K562 (cell line): ENCODE results near the gene CENPU. TPM values are rescaled to one million over a fixed set of nuclear protein-coding genes. Genes with fewer than 3 reads are reported as not detected.

Experiments used
- CREM ChIP-seq: IDR thresholded peaks from 2 replicates; pipeline ENCODE4 v1.6.1; 2014; ENCODE audit warnings: antibody characterized with exemption, low read depth
- KLF10 ChIP-seq: fragments of 250-450 bp; sonication (Bioruptor Pico); IDR thresholded peaks from 2 replicates; pipeline ENCODE4 v1.6.1; 2021; ENCODE audit warnings: matching md5 sums
- MYNN ChIP-seq, 2 experiments: sonication (generic); formaldehyde crosslinking in 1 of 2; IDR thresholded peaks; 2 replicates each; pipeline versions ENCODE4 v1.5.0 to v1.6.1; 2016 to 2020; ENCODE audit warnings: antibody characterized with exemption in 1 of 2, missing genetic modification reagents in 1 of 2
- NFIC ChIP-seq: fragments of 450-650 bp; IDR thresholded peaks from 2 replicates; pipeline ENCODE4 v1.6.1; 2017; ENCODE audit warnings: mild to moderate bottlenecking, inconsistent platforms
- NR2C2 ChIP-seq, 2 experiments: fragments of 200-800 bp in 1 of 2; sonication (Bioruptor generic) in 1 of 2; sonication (generic) in 1 of 2; formaldehyde crosslinking in 1 of 2; IDR thresholded peaks; 2 replicates each; pipeline versions ENCODE4 v1.6.1 to v1.8.0; 2016 to 2022; ENCODE audit warnings: mild to moderate bottlenecking in 1 of 2, missing compliant biosample characterization in 1 of 2, missing genetic modification characterization in 1 of 2, missing genetic modification reagents in 1 of 2
- PYGO2 ChIP-seq: fragments of 450-650 bp; IDR thresholded peaks from 2 replicates; pipeline ENCODE4 v1.6.1; 2016; ENCODE audit warnings: mild to moderate bottlenecking, missing genetic modification characterization, moderate library complexity, missing compliant biosample characterization
- RFX1 ChIP-seq: fragments of 450-650 bp; IDR thresholded peaks from 2 replicates; pipeline ENCODE4 v1.6.1; 2016; ENCODE audit warnings: mild to moderate bottlenecking, moderate library complexity
- SRSF3 ChIP-seq: fragments of 200-400 bp; formaldehyde crosslinking; IDR thresholded peaks from 2 replicates; pipeline ENCODE4 v1.6.1; 2016; ENCODE audit warnings: mild to moderate bottlenecking, low read length, moderate library complexity; ENCODE audit not compliant: insufficient read depth
- TAL1 ChIP-seq: fragments of 450-650 bp; IDR thresholded peaks from 2 replicates; pipeline ENCODE4 v1.6.1; 2016; ENCODE audit warnings: mild to moderate bottlenecking
- TCF3 ChIP-seq: sonication (generic); formaldehyde crosslinking; IDR thresholded peaks from 2 replicates; pipeline ENCODE4 v1.4.0; 2020; ENCODE audit warnings: mild to moderate bottlenecking, missing genetic modification reagents
- TFE3 ChIP-seq: fragments of 450-650 bp; formaldehyde crosslinking; IDR thresholded peaks from 2 replicates; pipeline ENCODE4 v1.4.0; 2020; ENCODE audit warnings: mild to moderate bottlenecking, mixed read lengths
- VEZF1 ChIP-seq: fragments of 200-800 bp; sonication (Bioruptor generic); IDR thresholded peaks from 2 replicates; pipeline ENCODE4 v1.6.1; 2017; ENCODE audit warnings: missing genetic modification characterization, missing compliant biosample characterization
- ZHX1 ChIP-seq: fragments of 150-350 bp; conservative IDR thresholded peaks from 2 replicates; pipeline ENCODE4 v1.6.1; 2014; ENCODE audit warnings: low read length
- ZNF175 ChIP-seq: fragments of 200-800 bp; sonication (Bioruptor generic); IDR thresholded peaks from 2 replicates; pipeline ENCODE4 v1.6.1; 2016; ENCODE audit warnings: low read depth, mild to moderate bottlenecking, missing genetic modification characterization, missing compliant biosample characterization
- ZNF398 ChIP-seq: fragments of 250-450 bp; sonication (Bioruptor Pico); IDR thresholded peaks from 2 replicates; pipeline ENCODE4 v1.8.0; 2021; ENCODE audit warnings: moderate library complexity, mild to moderate bottlenecking, inconsistent platforms
- ZNF507 ChIP-seq: conservative IDR thresholded peaks from 2 replicates; pipeline ENCODE4 v1.6.1; 2017; ENCODE audit warnings: missing genetic modification characterization, missing compliant biosample characterization
- polyA plus RNA-seq, 8 experiments: library from polyadenylated mRNA; depleted of rRNA in 4 of 8; stranded (reverse) in 5 of 8; unstranded in 3 of 8; fragments of >200 nt; fragmentation: Nextera tagmentation in 2 of 8; fragmentation: Illumina TruSeq in 1 of 8; extraction: Ambion mirVana in 2 of 8; extraction: Trizol in 1 of 8; gene quantifications; 2 replicates each; pipeline versions ENCODE4 v1.2.1 to v1.2.3, GENCODE V29; 2011 to 2014; ENCODE audit warnings: inconsistent platforms in 1 of 8, missing spikeins in 1 of 8
- total RNA-seq, 7 experiments: library from RNA; depleted of rRNA in 6 of 7; stranded (reverse); fragments of >200 nt in 6 of 7; fragmentation: Illumina TruSeq in 2 of 7; extraction: Trizol in 2 of 7; gene quantifications; 2 replicates each; pipeline versions ENCODE4 v1.2.1 to v1.2.3, GENCODE V29; 2011 to 2021; ENCODE audit warnings: low replicate concordance in 1 of 7

The CENPU gene
- total and polyA plus RNA-seq, 9 of the 15 experiments (the other 6 are each of a cell fraction or from before 2014, with no cell fraction given): 39.4 to 98.7 (median 84.3) TPM

- TF ChIP-seq NR2C2 (CRISPR knock-in tag; IDR thresholded peaks at IDR 0.05): no peak
- peak; percentile 29; the same call in 1 of the 2 replicates for TF ChIP-seq NR2C2 (tag; IDR thresholded peaks at IDR 0.05)
- TF ChIP-seq ZHX1: no peak
- TF ChIP-seq ZNF507 (tag): no peak
- TF ChIP-seq TAL1: 0 out of 2 replicates have a peak, but pooled peaks have one; percentile 36
- no peak for TF ChIP-seq SRSF3
- TF ChIP-seq VEZF1: no peak
- no peak for TF ChIP-seq CREM
- no peak for TF ChIP-seq MYNN (IDR thresholded peaks at IDR 0.05)
- no peak for TF ChIP-seq MYNN (CRISPR knock-in tag; IDR thresholded peaks at IDR 0.05)
- 0 out of 2 replicates have a peak, but pooled peaks have one; percentile 17 for TF ChIP-seq NFIC
- TF ChIP-seq PYGO2 (tag): no peak
- peak; percentile 49 for TF ChIP-seq TCF3 (CRISPR knock-in tag)
- TF ChIP-seq KLF10 (CRISPR knock-in tag): no peak
- TF ChIP-seq ZNF398 (CRISPR knock-in tag): no peak
- TF ChIP-seq ZNF175: no peak
- no peak for TF ChIP-seq RFX1
- TF ChIP-seq TFE3 (CRISPR knock-in tag): no peak
These were observed 13.3 kb upstream of the CENPU start (continued) for GRCh38 chr4:184747034-184747830.
